NCI-H69 (cell line): Measurements from ENCODE around the gene SERPINA4.

Source experiments
- DNase-seq: peaks from one replicate; lab custom pipeline; 2025; lab: John Stamatoyannopoulos, UW

Gene SERPINA4

DNA sequence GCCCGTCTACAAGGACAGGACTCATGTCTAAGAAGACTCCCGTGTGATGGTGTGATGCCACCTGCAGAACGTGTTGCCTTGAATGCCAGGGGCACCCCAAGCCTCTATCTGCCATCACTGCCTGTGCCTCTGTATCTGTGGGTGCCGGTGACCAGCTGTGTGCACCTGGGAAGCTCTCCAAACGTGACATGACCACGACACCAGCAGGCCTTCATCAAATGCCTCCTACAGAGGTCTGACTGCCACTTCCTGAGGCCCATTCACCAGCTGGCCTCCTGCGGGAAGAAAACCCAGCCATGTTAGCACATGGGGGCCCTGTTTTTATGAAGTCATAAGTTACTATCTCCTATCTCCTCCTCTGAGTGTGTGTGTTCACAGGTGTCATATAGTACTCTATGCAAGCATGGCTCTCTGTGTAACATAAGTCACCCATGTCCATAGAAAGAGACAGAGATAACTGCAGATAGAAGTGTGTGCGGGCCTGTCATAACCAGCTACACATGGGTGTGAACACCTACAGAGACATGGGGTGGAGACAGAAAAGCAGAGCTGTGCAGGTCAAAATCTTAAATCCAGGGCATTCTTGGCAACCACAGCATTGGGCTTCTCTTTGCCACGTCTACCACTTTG, 18.3 kb upstream of the SERPINA4 start:
- no peak for DNase-seq

- no peak for DNase-seq
Measured at GRCh38 chr14:94543449-94544124, 17.7 kb upstream of the SERPINA4 start.

GRCh38 chr14:94544726-94545125, 16.5 kb upstream of the SERPINA4 start:
- DNase-seq: no peak

DNA sequence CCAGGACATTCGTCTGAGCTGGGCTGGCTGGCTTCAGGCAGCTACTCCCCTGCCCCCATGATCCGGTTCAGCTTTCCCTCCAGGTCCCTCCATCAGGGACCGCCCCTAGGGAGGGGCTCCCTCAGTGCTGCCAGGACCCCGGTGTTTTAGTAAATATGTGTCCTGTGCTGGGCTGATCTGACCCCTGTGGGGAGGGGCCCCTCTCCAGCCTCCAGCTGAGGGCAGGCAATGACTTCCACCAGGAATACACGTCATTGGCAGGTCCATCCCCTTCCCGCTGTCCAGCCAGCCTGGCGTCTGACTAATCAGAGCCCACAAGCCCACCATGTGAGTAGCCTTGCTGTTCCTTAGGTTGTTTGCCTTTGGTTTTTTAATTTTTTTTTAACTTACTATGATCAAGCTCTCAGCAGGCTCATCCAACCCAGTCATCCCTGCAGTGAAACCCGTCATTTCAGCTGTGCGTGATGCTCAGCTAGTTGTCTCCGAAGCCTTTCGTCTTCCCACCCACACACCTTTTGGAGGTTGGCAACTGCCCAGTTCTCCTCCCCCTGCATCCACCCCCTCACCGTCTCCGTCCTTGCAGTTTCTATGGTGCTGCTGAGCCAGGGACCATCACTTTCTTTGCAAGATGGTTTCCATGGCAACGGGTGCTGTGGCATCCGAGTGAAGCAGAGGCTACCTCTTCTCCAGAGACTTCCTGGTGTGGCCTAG, 16.0 kb upstream of the SERPINA4 start:
- DNase-seq: peak; percentile 15

- no peak for DNase-seq
Measured at GRCh38 chr14:94547151-94547680, 14.0 kb upstream of the SERPINA4 start.

- no peak for DNase-seq
Measured at GRCh38 chr14:94547726-94548125, 13.5 kb upstream of the SERPINA4 start.

- no peak for DNase-seq
Measured at GRCh38 chr14:94548131-94548998, 12.9 kb upstream of the SERPINA4 start.

- peak; percentile 51 for DNase-seq
Measured at GRCh38 chr14:94548999-94549985, 11.9 kb upstream of the SERPINA4 start.

DNA sequence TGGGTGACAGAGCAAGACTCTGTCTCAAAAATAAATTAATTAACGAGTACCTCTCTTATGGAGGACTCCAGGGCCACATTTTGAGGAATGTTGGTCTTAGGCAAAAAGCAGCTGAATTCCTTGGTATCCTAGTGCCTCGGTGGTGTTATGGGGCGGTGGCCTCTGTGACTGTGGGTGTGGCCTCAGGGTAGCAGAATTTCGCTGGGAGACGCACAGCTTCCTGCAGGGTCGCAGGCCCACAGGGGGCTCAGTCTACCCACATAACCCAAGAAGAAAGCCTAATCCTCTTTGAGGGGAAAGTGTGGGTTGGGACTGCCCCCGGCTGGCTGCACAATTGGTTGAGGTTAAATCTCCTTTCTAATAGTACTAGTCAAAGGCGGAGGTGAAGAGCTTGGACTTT, 11.2 kb upstream of the SERPINA4 start:
- no peak for DNase-seq

- no peak for DNase-seq
Measured at GRCh38 chr14:94555991-94556390, 5.3 kb upstream of the SERPINA4 start.

GRCh38 chr14:94557327-94557726, 3.9 kb upstream of the SERPINA4 start:
- no peak for DNase-seq

- DNase-seq: no peak
Measured at GRCh38 chr14:94558842-94559241, 2.4 kb upstream of the SERPINA4 start.

GRCh38 chr14:94559638-94560290, 1.5 kb upstream of the SERPINA4 start:
- DNase-seq: no peak

DNA sequence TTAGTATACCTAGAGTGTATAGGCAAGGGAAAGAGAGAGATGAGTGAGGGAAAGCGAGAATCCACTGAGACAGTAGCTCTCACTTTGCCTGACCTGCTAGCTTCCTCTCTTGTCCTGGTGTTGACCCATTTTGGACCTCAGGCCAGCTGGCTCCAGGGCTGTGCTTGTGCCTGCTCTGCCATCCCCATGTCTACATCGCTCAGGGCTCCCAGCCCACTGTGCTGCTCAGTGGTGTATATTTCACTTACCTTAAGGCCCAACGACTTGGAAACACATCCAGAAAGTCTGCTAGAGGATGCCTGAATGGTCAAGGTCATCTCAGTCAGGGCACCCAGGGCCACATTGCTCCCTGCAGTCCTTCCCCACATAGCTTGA, 964 bp upstream of the SERPINA4 start:
- no peak for DNase-seq

- no peak for DNase-seq
Measured at GRCh38 chr14:94561656-94562010, 391 bp downstream of the SERPINA4 start.

- no peak for DNase-seq
Measured at GRCh38 chr14:94562022-94562421, 780 bp downstream of the SERPINA4 start.

- no peak for DNase-seq
Measured at GRCh38 chr14:94562941-94563883, 2.0 kb downstream of the SERPINA4 start.

DNA sequence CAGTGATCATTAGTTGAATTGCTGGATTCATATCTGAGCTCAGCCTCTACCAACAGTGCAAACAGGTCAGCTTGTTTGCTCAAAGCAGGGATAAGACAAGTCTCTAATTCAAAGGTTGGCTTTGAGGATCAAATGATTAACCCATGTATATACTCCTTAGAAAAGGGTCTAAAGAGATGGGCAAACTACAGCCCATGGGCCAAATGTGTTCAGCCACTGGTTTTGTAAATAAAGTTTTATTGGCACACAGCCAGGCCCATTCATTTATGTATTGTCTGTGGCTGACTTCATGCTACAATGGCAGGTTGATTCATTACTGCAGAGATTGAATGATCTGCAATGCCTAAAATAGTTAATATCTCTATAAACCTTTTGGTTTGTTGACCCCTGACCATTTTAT, 3.1 kb downstream of the SERPINA4 start:
- DNase-seq: no peak

DNA sequence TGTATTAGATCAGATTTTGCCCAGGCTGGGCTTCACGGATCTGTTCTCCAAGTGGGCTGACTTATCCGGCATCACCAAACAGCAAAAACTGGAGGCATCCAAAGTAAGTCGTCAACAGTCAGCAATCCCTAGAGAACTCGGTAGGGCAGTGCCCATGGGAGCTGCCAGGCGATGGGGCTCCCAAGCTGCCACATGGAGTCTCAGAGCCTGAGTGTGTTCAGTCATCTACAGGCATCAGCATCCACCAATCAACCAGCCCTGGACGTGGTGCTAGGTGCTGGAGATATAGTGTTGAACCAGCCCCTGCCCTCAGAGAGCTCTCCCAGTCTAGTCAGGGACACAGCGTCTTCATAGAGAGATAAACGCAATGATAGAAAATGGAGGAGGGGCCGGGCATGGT, 6.9 kb downstream of the SERPINA4 start:
- DNase-seq: no peak
